Cardiac muscle cell (in vitro differentiated cells and primary cell): ENCODE results near the gene CFAP43. TPM values are rescaled to one million over a fixed set of nuclear protein-coding genes. Genes with fewer than 3 reads are reported as not detected.

Experiments
- DNase-seq, 2 donors: peaks; one replicate each; pipeline versions ENCODE4 v3.0.0 to v3.0.0-alpha.2; 2010 to 2017; ENCODE audit warnings: low read depth in 1 of 2, low spot score in 1 of 2
- H3K27ac ChIP-seq: fragments of 200-600 bp; sonication (generic); 2 replicates; pipeline ENCODE4 v1.5.1; 2016
- H3K27me3 ChIP-seq: fragments of 200-600 bp; sonication (generic); 2 replicates; pipeline ENCODE4 v1.6.0; 2016; ENCODE audit warnings: control low read depth
- H3K36me3 ChIP-seq: fragments of 200-600 bp; sonication (generic); 2 replicates; pipeline ENCODE4 v1.5.1; 2016; ENCODE audit warnings: control low read depth
- H3K4me1 ChIP-seq: fragments of 200-600 bp; sonication (generic); 2 replicates; pipeline ENCODE4 v1.8.1; 2017; ENCODE audit warnings: low read depth, mild to moderate bottlenecking, mixed run types
- H3K4me3 ChIP-seq: fragments of 200-600 bp; sonication (generic); 2 replicates; pipeline ENCODE4 v1.5.1; 2016; ENCODE audit warnings: mild to moderate bottlenecking
- H3K9me3 ChIP-seq: fragments of 200-600 bp; sonication (generic); 2 replicates; pipeline ENCODE4 v1.5.1; 2017; ENCODE audit warnings: low read depth, mild to moderate bottlenecking, control low read depth
- polyA plus RNA-seq: library from polyadenylated mRNA; unstranded; fragments of >200 nt; fragmentation: Nextera tagmentation; extraction: Ambion mirVana; gene quantifications from 2 replicates; pipeline ENCODE4 v1.2.1, GENCODE V29; 2016
- total RNA-seq: library from RNA; depleted of rRNA; stranded (reverse); fragments of >200 nt; gene quantifications from 2 replicates; pipeline ENCODE4 v1.2.3, GENCODE V29; 2016
- TF ChIP-seq, protein P1 (sequence below): IDR thresholded peaks from 2 replicates; pipeline ENCODE4 v1.5.1; 2012; ENCODE audit warnings: low read depth, mild to moderate bottlenecking, low read length

Gene CFAP43
- total and polyA plus RNA-seq, 2 experiments from 2014 or later: 0.36 to 0.67 TPM

DNA sequence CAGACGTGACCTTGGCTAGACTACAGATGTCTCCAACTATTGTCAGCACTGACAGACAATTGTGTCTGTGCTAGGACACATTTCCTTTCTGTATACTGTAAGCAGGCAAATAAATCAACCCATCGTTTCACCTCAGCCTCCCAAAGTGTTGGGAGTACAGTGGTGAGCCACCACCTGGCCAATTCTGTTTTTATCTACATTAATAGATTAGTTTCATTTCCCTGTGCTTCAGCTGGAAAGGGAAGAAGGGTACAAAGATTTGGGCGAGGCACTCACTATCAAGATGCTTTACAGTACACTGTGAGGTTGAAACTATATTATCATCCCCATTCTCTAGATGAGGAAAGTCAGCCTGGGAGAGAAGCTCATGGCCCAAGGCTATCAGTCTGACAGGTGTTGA is 88.3 kb downstream of the CFAP43 start:
- H3K27me3 ChIP-seq: no peaks in the 10 kb centered on the region
- H3K4me1 ChIP-seq: peaks cover 4% of the 10 kb centered on the region
- H3K27ac ChIP-seq: no peak overlapping the region
- H3K36me3 ChIP-seq: no peaks in the 10 kb centered on the region
- TF ChIP-seq, protein P1, sequence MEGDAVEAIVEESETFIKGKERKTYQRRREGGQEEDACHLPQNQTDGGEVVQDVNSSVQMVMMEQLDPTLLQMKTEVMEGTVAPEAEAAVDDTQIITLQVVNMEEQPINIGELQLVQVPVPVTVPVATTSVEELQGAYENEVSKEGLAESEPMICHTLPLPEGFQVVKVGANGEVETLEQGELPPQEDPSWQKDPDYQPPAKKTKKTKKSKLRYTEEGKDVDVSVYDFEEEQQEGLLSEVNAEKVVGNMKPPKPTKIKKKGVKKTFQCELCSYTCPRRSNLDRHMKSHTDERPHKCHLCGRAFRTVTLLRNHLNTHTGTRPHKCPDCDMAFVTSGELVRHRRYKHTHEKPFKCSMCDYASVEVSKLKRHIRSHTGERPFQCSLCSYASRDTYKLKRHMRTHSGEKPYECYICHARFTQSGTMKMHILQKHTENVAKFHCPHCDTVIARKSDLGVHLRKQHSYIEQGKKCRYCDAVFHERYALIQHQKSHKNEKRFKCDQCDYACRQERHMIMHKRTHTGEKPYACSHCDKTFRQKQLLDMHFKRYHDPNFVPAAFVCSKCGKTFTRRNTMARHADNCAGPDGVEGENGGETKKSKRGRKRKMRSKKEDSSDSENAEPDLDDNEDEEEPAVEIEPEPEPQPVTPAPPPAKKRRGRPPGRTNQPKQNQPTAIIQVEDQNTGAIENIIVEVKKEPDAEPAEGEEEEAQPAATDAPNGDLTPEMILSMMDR: no peak
- DNase-seq: no peak
- no peak overlapping the region for H3K4me3 ChIP-seq
- no peaks in the 10 kb centered on the region for H3K9me3 ChIP-seq

DNA sequence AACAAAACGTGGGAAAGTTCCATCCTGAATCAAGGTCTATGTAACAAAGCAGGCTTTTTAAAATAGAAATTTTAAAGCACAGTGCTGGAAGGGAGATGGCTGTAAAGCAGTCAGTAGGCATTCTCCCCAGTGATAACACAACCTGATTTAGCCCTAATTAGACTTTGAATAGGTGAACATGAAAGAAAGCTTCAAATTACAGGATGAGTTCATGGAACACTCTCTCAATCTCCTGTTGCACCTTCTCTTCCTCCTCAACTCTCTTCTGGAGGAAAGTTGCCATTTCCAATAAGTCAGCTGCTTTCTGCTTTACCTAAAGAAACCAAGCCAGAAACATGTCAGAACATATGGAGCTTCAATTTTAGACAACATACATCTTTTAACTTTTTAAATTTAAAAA is 90.1 kb downstream of the CFAP43 start:
- no peaks in the 10 kb centered on the region for H3K27me3 ChIP-seq
- TF ChIP-seq, protein P1: no peak
- DNase-seq: no peak
- H3K36me3 ChIP-seq: no peaks in the 10 kb centered on the region
- H3K9me3 ChIP-seq: no peaks in the 10 kb centered on the region
- peaks cover 4% of the 10 kb centered on the region for H3K4me1 ChIP-seq
- H3K4me3 ChIP-seq: no peak overlapping the region
- H3K27ac ChIP-seq: no peak overlapping the region

DNA sequence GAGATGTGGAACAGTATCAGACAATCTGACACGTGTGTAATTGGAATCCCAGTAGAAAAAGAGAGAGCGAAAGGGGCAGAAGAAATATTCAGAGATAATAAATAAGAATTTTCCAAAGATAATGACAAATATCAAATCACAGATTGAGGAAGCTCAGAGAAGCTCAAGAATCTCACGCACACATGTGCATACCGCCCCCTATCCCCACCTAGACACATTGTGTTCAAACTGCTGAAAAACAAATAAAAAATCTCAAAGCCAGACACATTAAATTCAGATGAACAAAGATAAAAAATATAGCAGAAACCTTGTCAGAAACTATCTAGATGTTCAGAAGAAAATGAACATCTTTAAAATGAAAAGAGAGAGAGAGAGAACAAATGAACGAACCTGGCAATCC is 92.9 kb downstream of the CFAP43 start:
- no peak for DNase-seq
- H3K27me3 ChIP-seq: no peaks in the 10 kb centered on the region
- H3K36me3 ChIP-seq: no peaks in the 10 kb centered on the region
- H3K9me3 ChIP-seq: no peaks in the 10 kb centered on the region
- TF ChIP-seq, protein P1: peak; percentile 40
- no peak overlapping the region for H3K27ac ChIP-seq
- H3K4me1 ChIP-seq: peaks cover 4% of the 10 kb centered on the region
- H3K4me3 ChIP-seq: no peak overlapping the region

- H3K4me1 ChIP-seq: peaks cover 4% of the 10 kb centered on the region
- H3K27me3 ChIP-seq: no peaks in the 10 kb centered on the region
These were observed 94.0 kb downstream of the CFAP43 start for GRCh38 chr10:104138131-104138530.

DNA sequence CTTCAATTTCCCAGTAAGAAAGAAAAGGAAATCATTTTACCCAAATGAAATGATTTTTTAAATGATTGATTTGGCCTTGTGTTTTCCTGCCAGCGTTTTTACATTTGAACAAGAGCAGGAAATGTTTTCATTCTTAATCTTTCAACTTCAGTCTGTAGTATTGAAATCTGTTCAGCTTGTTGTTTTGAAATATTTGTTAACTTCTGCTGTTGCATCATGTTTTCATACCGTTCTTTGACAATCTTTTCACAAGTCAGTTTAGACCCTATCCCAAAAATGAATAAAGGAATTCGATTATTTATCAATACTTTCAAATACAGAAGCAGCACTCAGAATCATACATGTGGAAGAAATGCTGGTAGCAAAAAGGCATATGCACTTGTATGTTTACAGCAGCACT is 102.1 kb downstream of the CFAP43 start:
- H3K4me3 ChIP-seq: no peak overlapping the region
- no peaks in the 10 kb centered on the region for H3K9me3 ChIP-seq
- TF ChIP-seq, protein P1: no peak
- peak in 1 of 2 donors; percentile 20 for DNase-seq
- no peaks in the 10 kb centered on the region for H3K36me3 ChIP-seq
- H3K27ac ChIP-seq: no peak overlapping the region
- no peaks in the 10 kb centered on the region for H3K27me3 ChIP-seq
- peaks cover 4% of the 10 kb centered on the region for H3K4me1 ChIP-seq

More at GRCh38 chr10:104138131-104138530, 94.0 kb downstream of the CFAP43 start:
- TF ChIP-seq, protein P1: no peak
- no peaks in the 10 kb centered on the region for H3K36me3 ChIP-seq
- no peaks in the 10 kb centered on the region for H3K9me3 ChIP-seq
- no peak overlapping the region for H3K27ac ChIP-seq
- no peak overlapping the region for H3K4me3 ChIP-seq
- DNase-seq: no peak

DNA sequence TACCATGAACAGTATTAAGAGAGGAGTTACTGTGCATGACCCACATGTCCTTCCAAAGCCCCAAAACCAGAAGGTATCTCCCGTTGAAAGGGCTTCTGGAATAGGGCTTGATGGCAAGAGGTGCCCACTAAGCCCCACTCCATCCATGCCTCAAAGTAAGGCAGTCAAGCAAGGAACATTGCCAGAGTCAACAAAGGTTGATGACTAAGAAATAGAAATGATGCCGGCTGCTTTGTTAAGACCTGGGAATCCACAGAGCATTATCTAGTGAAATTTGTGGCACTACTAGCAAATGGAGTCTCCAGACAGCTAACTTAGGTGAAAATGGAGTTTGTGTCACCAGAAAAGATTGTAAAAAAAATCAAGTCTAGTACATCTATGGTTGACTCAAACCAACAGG is 104.0 kb downstream of the CFAP43 start:
- Histone ChIP-seq H3K4me3 (no peak overlapping the region), H3K9me3 (no peaks in the 10 kb centered on the region), H3K36me3 (no peaks in the 10 kb centered on the region), H3K4me1 (peaks cover 4% of the 10 kb centered on the region), H3K27ac (no peak overlapping the region), H3K27me3 (no peaks in the 10 kb centered on the region)
- TF ChIP-seq, protein P1: no peak
- peak in 1 of 2 donors; percentile 13 for DNase-seq
